ENCODE data around the gene LGALS9. TPM values are rescaled to one million over a fixed set of nuclear protein-coding genes. Genes with fewer than 3 reads are reported as not detected.
"Not testable (repeated sequence)": the region's sequence is repeated elsewhere in the genome, so short reads cannot be mapped to it uniquely, and the experiment has no call there.

The LGALS9 gene
- total RNA-seq, 1 donor from 2014 or later: 38.4 TPM

DNA sequence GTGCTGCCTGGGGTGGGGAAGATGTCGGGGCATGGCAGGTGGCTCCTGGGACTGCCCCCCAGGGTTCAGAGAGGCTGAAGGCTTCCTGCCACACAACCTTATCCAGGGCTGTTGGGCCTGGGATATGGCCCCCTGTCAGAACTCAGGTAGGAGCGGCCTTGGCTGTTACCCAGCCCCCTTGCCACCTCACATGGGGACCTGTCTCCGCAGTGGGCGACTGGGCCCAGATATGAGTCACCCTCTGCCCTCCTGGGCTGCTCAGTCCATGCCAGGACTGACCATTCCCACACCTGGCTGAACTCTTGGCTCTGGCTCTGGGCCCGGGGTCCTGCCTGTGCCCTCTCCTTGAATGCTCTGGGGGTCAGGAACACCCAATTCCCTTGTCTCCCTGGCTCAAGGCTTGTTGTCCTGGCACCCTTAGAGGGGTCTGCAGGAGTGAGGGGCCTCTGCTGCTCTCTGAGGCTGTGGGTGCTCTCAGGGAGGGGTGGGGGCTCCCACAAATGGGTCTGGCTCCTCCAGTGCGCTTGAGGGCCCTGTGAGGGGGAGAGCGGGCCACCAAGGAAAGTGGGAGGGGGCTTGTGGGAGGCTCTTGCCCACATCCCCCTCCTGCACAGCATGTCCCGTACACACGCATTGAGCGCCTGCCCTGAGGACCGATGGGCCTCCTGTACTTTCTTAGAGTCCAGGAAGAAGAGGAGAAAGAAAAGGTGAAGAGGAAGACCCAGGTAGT, 36.0 kb downstream of the LGALS9 start:
- no peaks in the 10 kb centered on the region for H3K4me1 Mint-ChIP-seq (ENCODE audit: low read depth)
- H3K4me3 Mint-ChIP-seq: no peak overlapping the region
- H3K27ac Mint-ChIP-seq: no peak overlapping the region
- H3K36me3 Mint-ChIP-seq (ENCODE audit: low read depth): no peaks in the 10 kb centered on the region
- intact Hi-C loops (cut with micrococcal nuclease): no loop called here
- H3K9me3 Mint-ChIP-seq: no peaks in the 10 kb centered on the region
- DNase-seq (ENCODE audit: low spot score): no peak
- H3K27me3 Mint-ChIP-seq (ENCODE audit: insufficient read depth): peaks cover 2% of the 10 kb centered on the region

DNA sequence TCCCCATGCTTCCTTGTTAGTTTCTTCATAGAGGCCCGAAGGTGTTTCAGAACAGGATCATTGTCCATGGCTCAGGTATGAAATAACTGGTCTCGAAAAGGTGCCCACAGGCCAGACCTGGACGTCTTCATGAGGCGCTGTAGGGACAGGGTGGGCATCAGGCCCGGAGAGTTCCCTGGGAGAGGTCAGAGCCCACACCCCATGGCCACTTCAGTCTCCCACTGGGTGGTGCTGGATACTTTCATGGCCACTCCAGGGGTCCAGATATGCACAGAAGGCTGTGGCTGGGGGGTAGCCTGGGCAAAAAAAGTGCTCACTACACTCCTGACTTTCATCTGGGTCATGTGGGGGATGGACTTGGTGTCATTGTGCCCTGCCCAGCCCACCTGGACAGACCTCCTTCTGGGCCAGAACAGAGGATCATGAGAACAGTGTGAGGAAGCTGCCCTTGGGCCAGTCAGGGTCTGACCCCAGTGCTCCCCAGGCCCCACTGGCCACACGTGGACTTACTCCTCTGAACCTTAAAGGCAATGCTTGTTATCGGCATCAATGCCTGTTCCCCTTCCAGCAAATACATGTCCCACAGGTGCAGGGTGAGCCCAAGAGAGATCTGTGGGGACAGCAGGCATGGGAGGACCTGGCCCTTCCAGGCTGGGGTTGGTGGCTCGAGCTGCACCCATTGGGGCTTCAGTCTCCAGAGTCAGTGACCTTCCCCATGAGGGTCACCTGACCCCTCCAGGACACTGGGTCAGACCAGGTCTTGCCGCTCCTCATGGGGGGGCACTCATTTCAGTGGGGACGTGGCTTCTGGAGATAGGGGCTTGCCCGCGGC, 36.9 kb downstream of the LGALS9 start:
- DNase-seq (ENCODE audit: low spot score): no peak
- H3K27ac Mint-ChIP-seq: no peak overlapping the region
- intact Hi-C loops (cut with micrococcal nuclease): no loop called here
- no peaks in the 10 kb centered on the region for H3K9me3 Mint-ChIP-seq
- no peaks in the 10 kb centered on the region for H3K4me1 Mint-ChIP-seq (ENCODE audit: low read depth)
- H3K4me3 Mint-ChIP-seq: no peak overlapping the region
- H3K36me3 Mint-ChIP-seq (ENCODE audit: low read depth): no peaks in the 10 kb centered on the region
- H3K27me3 Mint-ChIP-seq (ENCODE audit: insufficient read depth): no peaks in the 10 kb centered on the region

DNA sequence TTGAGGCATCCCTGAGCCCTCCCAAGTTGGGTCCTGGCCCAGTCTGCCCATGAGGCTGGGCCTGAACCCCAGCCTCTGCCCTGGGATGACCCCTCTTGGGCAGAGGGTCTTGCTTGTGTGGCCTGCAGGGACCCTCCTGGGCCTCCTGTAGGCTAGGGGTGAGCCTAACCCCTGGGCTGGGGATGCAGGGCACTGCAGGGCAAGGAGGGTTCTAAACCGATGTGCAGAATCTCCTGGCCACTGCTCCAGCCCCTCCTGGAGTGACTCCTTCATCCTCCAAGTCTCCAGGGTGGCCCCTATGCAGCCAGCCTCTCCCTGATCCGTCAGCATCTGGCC, 37.5 kb downstream of the LGALS9 start:
- no peaks in the 10 kb centered on the region for H3K36me3 Mint-ChIP-seq (ENCODE audit: low read depth)
- intact Hi-C loops (cut with micrococcal nuclease): no loop called here
- no peak overlapping the region for H3K27ac Mint-ChIP-seq
- H3K27me3 Mint-ChIP-seq (ENCODE audit: insufficient read depth): no peaks in the 10 kb centered on the region
- no peaks in the 10 kb centered on the region for H3K4me1 Mint-ChIP-seq (ENCODE audit: low read depth)
- H3K9me3 Mint-ChIP-seq: no peaks in the 10 kb centered on the region
- DNase-seq (ENCODE audit: low spot score): no peak
- no peak overlapping the region for H3K4me3 Mint-ChIP-seq

DNA sequence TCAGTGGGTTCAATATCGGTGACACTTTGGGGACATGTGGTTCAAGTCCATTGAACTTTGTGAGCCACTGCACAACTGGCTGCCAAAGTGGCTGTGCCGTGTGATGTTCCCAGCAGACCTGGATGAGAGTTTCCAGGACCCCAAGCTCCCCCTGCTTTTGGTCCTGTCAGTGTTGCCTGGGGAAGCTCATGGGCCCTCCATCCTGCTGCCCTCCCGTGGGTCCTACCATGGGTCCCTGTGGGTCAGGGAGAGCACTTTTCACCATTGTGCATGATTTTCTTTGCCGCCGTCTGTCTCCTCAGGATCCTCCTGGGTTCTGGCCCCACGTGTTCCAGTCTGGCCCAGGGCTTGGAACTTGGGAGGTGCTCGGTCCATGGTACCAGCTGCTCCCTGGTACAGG, 38.1 kb downstream of the LGALS9 start:
- H3K27me3 Mint-ChIP-seq (ENCODE audit: insufficient read depth): no peaks in the 10 kb centered on the region
- no peak overlapping the region for H3K27ac Mint-ChIP-seq
- no peaks in the 10 kb centered on the region for H3K4me1 Mint-ChIP-seq (ENCODE audit: low read depth)
- no peaks in the 10 kb centered on the region for H3K9me3 Mint-ChIP-seq
- H3K36me3 Mint-ChIP-seq (ENCODE audit: low read depth): no peaks in the 10 kb centered on the region
- no peak overlapping the region for H3K4me3 Mint-ChIP-seq
- DNase-seq (ENCODE audit: low spot score): no peak
- intact Hi-C loops (cut with micrococcal nuclease): no loop called here

DNA sequence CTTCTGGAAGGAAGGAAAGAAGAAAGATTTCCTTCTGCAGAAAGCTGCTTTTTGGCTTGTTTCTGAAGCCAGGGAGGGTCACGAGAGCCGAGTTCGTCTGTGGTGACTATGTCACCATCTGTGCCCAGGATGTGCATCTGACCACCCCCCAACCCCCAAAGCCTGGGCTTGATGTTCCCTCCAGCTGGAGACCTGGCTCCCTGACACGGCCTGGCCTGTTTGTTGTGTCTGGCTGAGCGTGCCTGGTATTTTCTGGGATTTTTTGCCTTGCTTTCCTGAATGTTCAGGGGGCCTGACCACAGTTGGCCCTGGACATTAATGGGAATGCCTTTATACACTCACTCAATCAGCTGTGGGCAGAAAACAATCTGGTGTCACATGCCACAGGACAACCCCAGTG, 38.9 kb downstream of the LGALS9 start:
- Mint-ChIP-seq H3K27me3 (ENCODE audit: insufficient read depth) (peaks cover under 1% of the 10 kb centered on the region), H3K36me3 (ENCODE audit: low read depth) (no peaks in the 10 kb centered on the region), H3K4me1 (ENCODE audit: low read depth) (no peaks in the 10 kb centered on the region), H3K27ac (no peak overlapping the region), H3K4me3 (no peak overlapping the region), H3K9me3 (no peaks in the 10 kb centered on the region)
- intact Hi-C loops (cut with micrococcal nuclease): no loop called here
- DNase-seq (ENCODE audit: low spot score): no peak

DNA sequence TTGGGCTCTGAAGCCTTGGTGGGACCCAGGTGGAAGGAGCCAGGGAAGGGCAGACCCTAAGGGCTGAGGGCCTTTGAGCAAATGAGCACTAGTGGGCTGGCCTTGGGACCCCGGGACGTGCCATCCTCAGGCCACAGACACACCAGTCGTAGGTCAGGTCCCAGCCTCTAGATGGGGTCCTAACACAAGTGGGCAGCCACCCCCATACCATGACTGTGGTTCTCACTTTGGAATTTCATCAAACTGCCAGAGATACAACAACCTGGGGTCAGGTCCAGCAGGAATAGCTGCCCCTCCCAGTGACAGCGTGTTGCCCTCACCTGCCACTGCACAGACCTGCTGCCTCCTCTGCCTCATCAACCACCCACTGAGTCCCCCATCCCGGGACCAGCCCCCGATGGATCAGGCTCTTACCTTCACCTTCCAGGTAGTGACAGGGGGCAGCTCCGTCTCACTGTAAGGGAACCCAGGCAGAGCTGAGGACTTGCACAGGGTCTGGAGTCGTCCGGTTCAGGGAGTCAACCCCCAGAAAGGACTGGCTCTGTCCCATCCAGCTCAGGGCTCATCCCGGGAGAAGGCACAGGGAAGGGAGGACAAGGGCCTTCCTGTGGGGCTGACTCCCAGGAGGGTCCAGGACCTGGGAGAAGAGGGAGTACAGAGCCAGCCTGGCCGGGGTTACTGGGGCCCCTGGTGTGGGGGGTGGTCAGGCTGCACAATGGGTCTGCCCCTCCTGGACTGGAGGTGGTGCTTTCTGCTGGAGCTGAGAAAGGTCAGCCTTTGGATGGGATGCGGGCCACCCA, 40.0 kb downstream of the LGALS9 start:
- DNase-seq (ENCODE audit: low spot score): no peak
- intact Hi-C loops (cut with micrococcal nuclease): no loop called here
- Mint-ChIP-seq H3K4me3 (no peak overlapping the region), H3K27me3 (ENCODE audit: insufficient read depth) (peaks cover 2% of the 10 kb centered on the region), H3K27ac (no peak overlapping the region), H3K4me1 (ENCODE audit: low read depth) (no peaks in the 10 kb centered on the region), H3K36me3 (ENCODE audit: low read depth) (no peaks in the 10 kb centered on the region), H3K9me3 (no peaks in the 10 kb centered on the region)

DNA sequence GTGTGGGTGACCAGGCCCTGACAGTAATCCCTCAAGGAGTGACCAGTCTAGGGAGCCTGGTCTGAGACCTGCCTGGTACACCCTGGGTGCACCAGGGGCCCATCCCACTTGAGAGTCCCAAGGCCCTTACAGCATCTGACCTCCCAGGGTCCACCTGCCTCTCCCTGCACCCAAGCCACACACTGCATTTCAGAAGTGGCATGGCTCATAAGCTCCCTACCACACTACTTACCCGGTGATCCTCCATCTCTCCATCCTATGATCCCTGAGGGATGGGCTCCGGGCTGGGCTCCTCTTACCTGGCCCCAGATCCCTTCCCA, 40.6 kb downstream of the LGALS9 start:
- H3K4me3 Mint-ChIP-seq: no peak overlapping the region
- H3K27ac Mint-ChIP-seq: no peak overlapping the region
- no peaks in the 10 kb centered on the region for H3K4me1 Mint-ChIP-seq (ENCODE audit: low read depth)
- no peak for DNase-seq (ENCODE audit: low spot score)
- no peaks in the 10 kb centered on the region for H3K9me3 Mint-ChIP-seq
- peaks cover 2% of the 10 kb centered on the region for H3K27me3 Mint-ChIP-seq (ENCODE audit: insufficient read depth)
- intact Hi-C loops (cut with micrococcal nuclease): no loop called here
- H3K36me3 Mint-ChIP-seq (ENCODE audit: low read depth): no peaks in the 10 kb centered on the region

DNA sequence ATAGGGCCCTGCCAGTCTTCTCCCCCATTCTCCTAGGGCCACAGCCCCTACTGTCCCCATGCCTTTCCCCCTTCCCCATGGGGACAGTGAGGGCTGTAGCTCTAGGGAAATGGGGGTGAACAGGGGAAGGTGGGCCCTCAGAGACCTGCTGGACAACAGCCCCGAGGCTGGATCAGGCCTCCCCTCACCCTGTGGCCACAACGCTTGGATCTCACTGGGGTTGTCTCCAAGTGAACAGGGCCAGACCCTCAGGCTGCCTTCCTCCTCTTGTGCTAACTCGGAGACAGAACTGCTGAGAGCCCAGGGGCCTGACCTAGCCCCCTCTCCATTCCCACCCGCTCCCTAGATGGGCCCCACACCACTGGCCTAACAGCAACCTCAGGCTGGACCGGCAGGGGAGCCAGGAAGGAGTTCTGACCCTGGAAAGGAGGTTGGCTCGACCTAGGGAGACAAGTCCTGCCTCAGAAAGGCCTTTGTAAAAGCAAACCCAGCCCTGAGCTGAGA, 41.0 kb downstream of the LGALS9 start:
- H3K36me3 Mint-ChIP-seq (ENCODE audit: low read depth); H3K4me3 Mint-ChIP-seq; intact Hi-C loops (cut with micrococcal nuclease); H3K27me3 Mint-ChIP-seq (ENCODE audit: insufficient read depth); DNase-seq (ENCODE audit: low spot score); H3K9me3 Mint-ChIP-seq; H3K4me1 Mint-ChIP-seq (ENCODE audit: low read depth); H3K27ac Mint-ChIP-seq: not testable (repeated sequence)

DNA sequence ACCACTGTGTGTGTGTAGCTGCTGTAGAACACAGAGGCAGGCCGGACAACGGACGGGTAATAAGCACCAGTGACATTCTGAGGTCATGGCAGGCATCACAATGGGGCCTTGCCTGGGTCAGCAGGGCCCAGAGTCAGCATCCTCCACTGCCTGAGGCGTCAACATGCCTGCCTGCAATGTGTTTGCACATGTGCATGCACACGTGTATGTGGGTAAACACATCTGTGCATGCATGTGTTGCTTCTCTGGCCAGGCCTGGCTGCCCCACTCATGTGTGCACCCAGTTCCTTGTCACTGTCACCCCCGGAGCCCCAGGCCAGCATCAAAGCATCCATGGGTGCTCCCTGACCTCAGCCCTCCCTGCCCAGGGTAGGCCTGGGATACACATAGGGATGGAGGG, 43.3 kb downstream of the LGALS9 start:
- no peak overlapping the region for H3K27ac Mint-ChIP-seq
- H3K27me3 Mint-ChIP-seq (ENCODE audit: insufficient read depth): peaks cover 3% of the 10 kb centered on the region
- intact Hi-C loops (cut with micrococcal nuclease): no loop called here
- H3K9me3 Mint-ChIP-seq: no peaks in the 10 kb centered on the region
- no peaks in the 10 kb centered on the region for H3K36me3 Mint-ChIP-seq (ENCODE audit: low read depth)
- no peaks in the 10 kb centered on the region for H3K4me1 Mint-ChIP-seq (ENCODE audit: low read depth)
- no peak overlapping the region for H3K4me3 Mint-ChIP-seq
- no peak for DNase-seq (ENCODE audit: low spot score)

DNA sequence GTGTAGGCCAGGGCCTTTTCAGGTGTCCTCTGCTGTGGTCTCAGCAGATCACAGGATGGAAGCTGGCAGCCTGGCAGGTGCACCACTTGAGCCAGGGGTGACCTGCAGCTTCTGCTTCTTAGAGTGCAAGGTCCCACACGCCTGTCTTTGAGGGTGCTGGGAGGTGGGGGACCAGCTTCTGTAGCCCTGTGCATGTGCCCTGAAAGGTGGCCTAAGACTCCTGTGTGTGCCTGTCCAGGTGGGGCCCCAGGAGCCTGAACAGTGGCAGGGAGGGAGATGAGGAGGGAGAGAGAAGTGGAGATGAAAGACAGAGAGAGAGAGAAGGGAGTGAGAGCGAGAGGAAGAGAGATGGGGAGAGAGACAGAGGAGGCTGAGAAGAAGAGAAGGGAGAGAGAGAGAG, 46.2 kb downstream of the LGALS9 start:
- no peak overlapping the region for H3K4me3 Mint-ChIP-seq
- no peaks in the 10 kb centered on the region for H3K4me1 Mint-ChIP-seq (ENCODE audit: low read depth)
- DNase-seq (ENCODE audit: low spot score): no peak
- H3K36me3 Mint-ChIP-seq (ENCODE audit: low read depth): no peaks in the 10 kb centered on the region
- peaks cover 14% of the 10 kb centered on the region for H3K27me3 Mint-ChIP-seq (ENCODE audit: insufficient read depth)
- H3K27ac Mint-ChIP-seq: no peak overlapping the region
- intact Hi-C loops (cut with micrococcal nuclease): no loop called here
- H3K9me3 Mint-ChIP-seq: no peaks in the 10 kb centered on the region

DNA sequence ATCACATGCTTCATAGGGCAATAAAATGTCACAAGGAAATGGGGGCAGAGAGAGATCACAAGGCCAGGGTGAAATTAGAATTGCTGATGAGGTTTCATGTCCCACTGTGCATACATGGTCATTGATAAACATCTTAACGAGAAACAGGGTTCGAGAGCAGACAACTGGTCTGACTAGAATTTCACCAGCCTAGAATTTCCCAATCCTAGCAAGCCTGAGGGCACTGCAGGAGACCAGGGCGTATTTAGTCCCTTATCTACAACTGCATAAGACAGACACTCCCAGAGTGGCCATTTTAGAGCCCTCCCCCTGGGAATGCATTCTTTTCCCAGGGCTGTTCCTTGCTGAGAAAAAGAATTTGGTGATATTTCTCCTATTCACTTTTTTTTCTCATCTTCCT, 55.3 kb downstream of the LGALS9 start:
- H3K36me3 Mint-ChIP-seq (ENCODE audit: low read depth); DNase-seq (ENCODE audit: low spot score); intact Hi-C loops (cut with micrococcal nuclease); H3K27ac Mint-ChIP-seq; H3K4me1 Mint-ChIP-seq (ENCODE audit: low read depth); H3K4me3 Mint-ChIP-seq: not testable (repeated sequence)
- peaks cover 11% of the 10 kb centered on the region for H3K9me3 Mint-ChIP-seq
- H3K27me3 Mint-ChIP-seq (ENCODE audit: insufficient read depth): peaks cover 16% of the 10 kb centered on the region

DNA sequence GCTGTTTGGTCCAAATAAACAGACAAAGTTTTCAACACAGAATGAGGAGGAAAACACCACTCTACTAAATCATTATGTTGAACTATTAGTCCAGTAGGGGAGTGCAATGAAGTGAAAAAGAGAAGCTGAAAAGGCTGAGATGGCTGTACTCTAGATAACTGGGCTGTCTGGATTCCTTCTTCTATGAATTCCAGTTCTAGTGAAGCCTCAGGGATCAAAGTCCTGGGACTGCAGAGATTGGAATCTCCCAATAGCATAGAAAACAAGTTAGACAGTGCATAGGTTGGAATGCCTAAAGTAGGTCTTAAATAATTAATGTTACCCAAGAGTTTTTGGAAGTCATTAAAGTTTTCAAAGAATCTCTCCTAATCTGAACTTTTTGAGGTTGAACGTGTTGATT, 59.9 kb downstream of the LGALS9 start:
- no peaks in the 10 kb centered on the region for H3K4me1 Mint-ChIP-seq (ENCODE audit: low read depth)
- intact Hi-C loops (cut with micrococcal nuclease): no loop called here
- H3K4me3 Mint-ChIP-seq: no peak overlapping the region
- DNase-seq (ENCODE audit: low spot score): no peak
- H3K36me3 Mint-ChIP-seq (ENCODE audit: low read depth): no peaks in the 10 kb centered on the region
- H3K27me3 Mint-ChIP-seq (ENCODE audit: insufficient read depth): peaks cover 10% of the 10 kb centered on the region
- peaks cover 30% of the 10 kb centered on the region for H3K9me3 Mint-ChIP-seq
- H3K27ac Mint-ChIP-seq: no peak overlapping the region

DNA sequence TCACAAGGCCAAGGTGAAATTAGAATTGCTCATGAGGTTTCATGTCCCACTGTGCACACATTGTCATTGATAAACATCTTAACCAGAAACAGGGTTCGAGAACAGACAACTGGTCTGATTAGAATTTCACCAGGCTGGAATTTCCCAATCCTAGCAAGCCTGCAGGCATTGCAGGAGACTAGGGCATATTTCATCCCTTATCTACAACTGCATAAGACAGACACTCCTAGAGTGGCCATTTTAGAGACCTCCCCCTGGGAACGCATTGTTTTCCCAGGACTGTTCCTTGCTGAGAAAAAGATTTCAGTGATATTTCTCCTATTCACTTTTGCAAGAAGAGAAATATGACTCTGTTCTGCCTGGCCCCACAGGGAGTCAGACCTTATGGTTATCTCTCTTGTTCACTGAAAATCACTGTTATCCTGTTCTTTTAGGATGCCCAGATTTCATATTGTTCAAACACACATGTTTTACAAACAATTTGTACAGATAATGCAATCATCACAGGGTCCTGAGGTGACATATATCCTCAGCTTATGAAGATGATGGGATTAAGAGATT, 64.3 kb downstream of the LGALS9 start:
- H3K27me3 Mint-ChIP-seq (ENCODE audit: insufficient read depth); H3K4me3 Mint-ChIP-seq; intact Hi-C loops (cut with micrococcal nuclease); DNase-seq (ENCODE audit: low spot score); H3K4me1 Mint-ChIP-seq (ENCODE audit: low read depth); H3K36me3 Mint-ChIP-seq (ENCODE audit: low read depth); H3K27ac Mint-ChIP-seq: not testable (repeated sequence)
- H3K9me3 Mint-ChIP-seq: peaks cover 35% of the 10 kb centered on the region
